Measurements from ENCODE around the gene HOXC5.

GRCh38 chr12:53998900-53999236, 34.0 kb upstream of the HOXC5 start:
- TF ChIP-seq CTCF (IDR thresholded peaks at IDR 0.05) (no peak), REST (IDR thresholded peaks at IDR 0.05) (no peak), MAFK (IDR thresholded peaks at IDR 0.05; ENCODE audit: partially characterized antibody) (no peak), CHD2 (IDR thresholded peaks at IDR 0.05; ENCODE audit: low read length, partially characterized antibody) (no peak)
